Measurements from ENCODE around the gene FATE1.

DNA sequence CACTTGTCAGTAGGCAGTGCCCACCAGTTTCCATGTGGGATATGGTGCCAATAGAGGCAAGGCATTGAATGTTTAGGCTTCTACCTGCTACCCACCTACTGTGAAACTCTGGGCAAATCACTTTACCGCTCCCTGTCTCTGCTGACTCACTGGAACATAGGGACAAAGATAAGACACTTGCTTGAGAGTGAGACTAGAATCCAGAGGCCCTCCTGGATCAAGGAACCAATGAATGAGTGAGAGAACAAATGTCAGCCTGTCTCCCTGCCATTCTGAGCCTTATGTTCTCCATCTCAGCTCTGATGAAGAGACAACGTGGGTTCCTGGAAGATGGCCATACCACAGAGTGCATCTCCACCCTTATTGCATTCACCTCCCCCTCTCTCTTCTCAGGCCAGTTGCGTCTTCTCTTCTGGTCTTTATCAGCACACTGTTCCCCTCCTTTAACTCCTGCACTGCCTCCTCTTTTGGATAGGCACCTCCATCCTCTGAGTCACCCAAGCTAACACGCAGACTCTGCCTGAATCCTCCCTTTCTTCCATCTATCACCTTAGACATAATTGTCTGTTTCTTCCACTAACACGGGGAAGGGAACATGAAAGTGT lies 35.9 kb upstream of the FATE1 start:
- TF ChIP-seq, protein P1, sequence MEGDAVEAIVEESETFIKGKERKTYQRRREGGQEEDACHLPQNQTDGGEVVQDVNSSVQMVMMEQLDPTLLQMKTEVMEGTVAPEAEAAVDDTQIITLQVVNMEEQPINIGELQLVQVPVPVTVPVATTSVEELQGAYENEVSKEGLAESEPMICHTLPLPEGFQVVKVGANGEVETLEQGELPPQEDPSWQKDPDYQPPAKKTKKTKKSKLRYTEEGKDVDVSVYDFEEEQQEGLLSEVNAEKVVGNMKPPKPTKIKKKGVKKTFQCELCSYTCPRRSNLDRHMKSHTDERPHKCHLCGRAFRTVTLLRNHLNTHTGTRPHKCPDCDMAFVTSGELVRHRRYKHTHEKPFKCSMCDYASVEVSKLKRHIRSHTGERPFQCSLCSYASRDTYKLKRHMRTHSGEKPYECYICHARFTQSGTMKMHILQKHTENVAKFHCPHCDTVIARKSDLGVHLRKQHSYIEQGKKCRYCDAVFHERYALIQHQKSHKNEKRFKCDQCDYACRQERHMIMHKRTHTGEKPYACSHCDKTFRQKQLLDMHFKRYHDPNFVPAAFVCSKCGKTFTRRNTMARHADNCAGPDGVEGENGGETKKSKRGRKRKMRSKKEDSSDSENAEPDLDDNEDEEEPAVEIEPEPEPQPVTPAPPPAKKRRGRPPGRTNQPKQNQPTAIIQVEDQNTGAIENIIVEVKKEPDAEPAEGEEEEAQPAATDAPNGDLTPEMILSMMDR (IDR thresholded peaks at IDR 0.05; ENCODE audit: low read depth, low read length) = no peak
- TF ChIP-seq, protein P2, sequence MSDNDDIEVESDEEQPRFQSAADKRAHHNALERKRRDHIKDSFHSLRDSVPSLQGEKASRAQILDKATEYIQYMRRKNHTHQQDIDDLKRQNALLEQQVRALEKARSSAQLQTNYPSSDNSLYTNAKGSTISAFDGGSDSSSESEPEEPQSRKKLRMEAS (IDR thresholded peaks at IDR 0.05; ENCODE audit: low read depth, low read length) = no peak
- no peak for TF ChIP-seq POLR2A (IDR thresholded peaks at IDR 0.05; ENCODE audit: extremely low read depth, insufficient read length)
- no peak for TF ChIP-seq MYC (IDR thresholded peaks at IDR 0.05; ENCODE audit: low read depth, low read length)

Measured in NB4 (cell line).